Sigmoid colon (tissue), 7 donors: ENCODE results near the gene TROAP. TPM values are rescaled to one million over a fixed set of nuclear protein-coding genes. Genes with fewer than 3 reads are reported as not detected.

Experiments
- DNase-seq: peaks from one replicate; pipeline ENCODE4 v3.0.0-alpha.2; 2019
- H3K27ac ChIP-seq, 4 donors: fragments of 200-600 bp; sonication (generic); one replicate each; pipeline ENCODE4 v1.5.1; 2016 to 2019; ENCODE audit warnings: mild to moderate bottlenecking in 1 of 4
- H3K27me3 ChIP-seq, 3 donors: fragments of 200-600 bp; sonication (generic); one replicate each; pipeline ENCODE4 v1.5.1; 2019; ENCODE audit warnings: mild to moderate bottlenecking in 1 of 3
- H3K36me3 ChIP-seq, 4 donors: fragments of 200-600 bp; sonication (generic); one replicate each; pipeline ENCODE4 v1.5.1; 2016 to 2019
- H3K4me1 ChIP-seq, 4 donors: fragments of 200-600 bp; sonication (generic); one replicate each; pipeline ENCODE4 v1.5.1; 2017 to 2019
- H3K4me3 ChIP-seq, 4 donors: fragments of 200-600 bp; sonication (generic); one replicate each; pipeline ENCODE4 v1.5.1; 2017 to 2019; ENCODE audit warnings: mild to moderate bottlenecking in 2 of 4, moderate library complexity in 1 of 4
- H3K9me3 ChIP-seq, 4 donors: fragments of 200-600 bp in 3 of 4; sonication (generic) in 3 of 4; one replicate each; pipeline versions ENCODE4 v1.5.1 to v1.6.1; 2013 to 2019
- EP300 ChIP-seq, 4 donors: sonication (generic); formaldehyde crosslinking; IDR thresholded peaks; one replicate each; pipeline ENCODE4 v1.6.1; 2017; ENCODE audit warnings: antibody characterized with exemption in 4 of 4
- POLR2A ChIP-seq, 2 donors: fragments of 450-650 bp; IDR thresholded peaks; one replicate each; pipeline ENCODE4 v1.6.1; 2016; ENCODE audit warnings: antibody characterized with exemption in 2 of 2, mild to moderate bottlenecking in 2 of 2, moderate library complexity in 2 of 2
- POLR2AphosphoS5 ChIP-seq, 4 donors: sonication (generic); formaldehyde crosslinking; IDR thresholded peaks; one replicate each; pipeline ENCODE4 v1.6.1; 2017; ENCODE audit warnings: antibody characterized with exemption in 4 of 4
- WGBS, 2 donors: extraction: QIAGEN DNeasy Blood & Tissue Kit; methylation state at CpG; one replicate each; pipeline ENCODE4 v1.1.7; 2013; 5-methylcytosine and 5-hydroxymethylcytosine counted together
- intact Hi-C: fragments of 100-400 bp; cut with DNase I; formaldehyde crosslinking; loops from one replicate; pipeline ENCODE4 v1.15.1; 2023
- polyA plus RNA-seq, 3 donors: library from polyadenylated mRNA; stranded (reverse); fragments of 200-250 nt; gene quantifications; one replicate each; pipeline ENCODE4 v1.2.3, GENCODE V29; 2013
- total RNA-seq, 4 donors: library from RNA; depleted of rRNA; stranded (reverse); fragments of >200 nt; gene quantifications; one replicate each; pipeline ENCODE4 v1.1.0, GENCODE V29; 2016
- TF ChIP-seq, protein P1 (sequence below), 4 experiments: fragments of 450-650 bp in 3 of 4; fragments of 200-600 bp in 1 of 4; IDR thresholded peaks; one replicate each; pipeline ENCODE4 v1.5.1; 2016 to 2019; ENCODE audit warnings: antibody characterized with exemption in 4 of 4, mild to moderate bottlenecking in 3 of 4, moderate library complexity in 2 of 4
- donor health status: healthy with polysubstance abuse.
- donor health status: Bipolar disorder and iron deficiency.
- donor health status: healthy.

The TROAP gene
- total and polyA plus RNA-seq, 7 donors: 0.36 to 25.7 (median 4.9) TPM; not detected in 3

GRCh38 chr12:49284672-49285071, 38.4 kb upstream of the TROAP start:
- no peak overlapping the region for H3K27ac ChIP-seq
- H3K4me3 ChIP-seq: no peak overlapping the region
- no peak for DNase-seq
- WGBS, 2 donors: 83 to 92% methylated on average over 4 of the region's 4 CpGs
- no peaks in the 10 kb centered on the region for H3K4me1 ChIP-seq
- H3K36me3 ChIP-seq: no peaks in the 10 kb centered on the region
- no peak for TF ChIP-seq POLR2A (IDR thresholded peaks at IDR 0.05)
- no peak for TF ChIP-seq EP300 (IDR thresholded peaks at IDR 0.05)
- TF ChIP-seq, protein P1, sequence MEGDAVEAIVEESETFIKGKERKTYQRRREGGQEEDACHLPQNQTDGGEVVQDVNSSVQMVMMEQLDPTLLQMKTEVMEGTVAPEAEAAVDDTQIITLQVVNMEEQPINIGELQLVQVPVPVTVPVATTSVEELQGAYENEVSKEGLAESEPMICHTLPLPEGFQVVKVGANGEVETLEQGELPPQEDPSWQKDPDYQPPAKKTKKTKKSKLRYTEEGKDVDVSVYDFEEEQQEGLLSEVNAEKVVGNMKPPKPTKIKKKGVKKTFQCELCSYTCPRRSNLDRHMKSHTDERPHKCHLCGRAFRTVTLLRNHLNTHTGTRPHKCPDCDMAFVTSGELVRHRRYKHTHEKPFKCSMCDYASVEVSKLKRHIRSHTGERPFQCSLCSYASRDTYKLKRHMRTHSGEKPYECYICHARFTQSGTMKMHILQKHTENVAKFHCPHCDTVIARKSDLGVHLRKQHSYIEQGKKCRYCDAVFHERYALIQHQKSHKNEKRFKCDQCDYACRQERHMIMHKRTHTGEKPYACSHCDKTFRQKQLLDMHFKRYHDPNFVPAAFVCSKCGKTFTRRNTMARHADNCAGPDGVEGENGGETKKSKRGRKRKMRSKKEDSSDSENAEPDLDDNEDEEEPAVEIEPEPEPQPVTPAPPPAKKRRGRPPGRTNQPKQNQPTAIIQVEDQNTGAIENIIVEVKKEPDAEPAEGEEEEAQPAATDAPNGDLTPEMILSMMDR (IDR thresholded peaks at IDR 0.05): no peak
- TF ChIP-seq POLR2AphosphoS5 (IDR thresholded peaks at IDR 0.05): no peak
- no peaks in the 10 kb centered on the region for H3K9me3 ChIP-seq
- intact Hi-C loops: loop anchor here (5.0 kb wide), 2 partner anchors 53 to 228 kb away; partner anchors contain the start of gene C1QL4
- peaks cover 0 to 33% (median 0%) of the 10 kb centered on the region in 3 donors for H3K27me3 ChIP-seq

DNA sequence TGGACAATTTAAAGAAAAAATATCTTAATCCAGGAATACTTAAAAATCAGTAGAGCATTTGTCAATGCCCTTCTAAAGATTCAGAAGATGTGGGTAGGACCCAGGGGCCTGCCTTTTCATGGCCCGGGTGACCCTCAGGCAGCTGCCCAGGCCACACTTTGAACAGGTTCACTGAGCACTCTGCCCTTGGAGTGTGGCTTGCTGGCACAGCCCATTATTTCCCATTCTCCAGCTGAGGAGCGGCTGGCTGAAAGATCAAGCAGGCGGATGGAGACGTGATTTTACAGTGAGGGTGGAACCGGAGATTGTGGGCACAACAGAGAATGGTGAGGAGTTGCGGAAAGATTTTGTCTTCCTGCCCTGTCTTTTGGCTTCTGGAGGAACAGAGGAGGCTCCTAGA, 35.2 kb upstream of the TROAP start:
- Histone ChIP-seq H3K27me3 (peaks cover 0 to 33% (median 0%) of the 10 kb centered on the region in 3 donors), H3K4me3 (no peak overlapping the region), H3K4me1 (peaks cover 0 to 1% (median under 1%) of the 10 kb centered on the region in 4 donors), H3K9me3 (no peaks in the 10 kb centered on the region), H3K36me3 (no peaks in the 10 kb centered on the region), H3K27ac (no peak overlapping the region)
- intact Hi-C loops: loop anchor here (5.0 kb wide), 2 partner anchors 49 to 224 kb away; partner anchors contain the start of gene C1QL4
- peak; percentile 53 for DNase-seq
- WGBS, 2 donors: 37 to 55% methylated on average over 6 of the region's 6 CpGs
- TF ChIP-seq POLR2A (IDR thresholded peaks at IDR 0.05): no peak
- no peak for TF ChIP-seq POLR2AphosphoS5 (IDR thresholded peaks at IDR 0.05)
- TF ChIP-seq, protein P1 (IDR thresholded peaks at IDR 0.05): no peak
- TF ChIP-seq EP300 (IDR thresholded peaks at IDR 0.05): no peak

DNA sequence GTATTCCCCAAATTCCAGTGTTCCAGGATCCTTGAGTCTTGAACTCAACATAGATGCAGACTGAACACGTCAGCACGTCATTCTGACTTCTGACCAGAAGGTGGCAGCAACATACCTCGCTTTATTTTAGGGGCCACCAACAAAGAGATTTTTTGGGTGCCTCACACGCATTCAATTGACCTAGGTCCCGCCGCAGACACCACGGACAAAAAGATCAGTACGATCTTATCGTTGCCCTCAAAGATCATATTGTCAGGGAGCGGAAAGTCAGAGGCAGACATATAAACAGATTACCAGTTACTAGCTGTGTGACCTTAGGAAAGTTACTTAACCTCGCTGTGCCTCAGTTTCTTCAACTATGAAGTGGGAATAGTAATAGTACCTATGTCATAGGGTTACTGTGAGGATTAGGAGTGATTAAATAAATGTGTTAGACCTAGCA, 34.6 kb upstream of the TROAP start:
- H3K4me3 ChIP-seq: no peak overlapping the region
- WGBS, 2 donors: 7 to 11% methylated on average over 11 of the region's 11 CpGs
- H3K9me3 ChIP-seq: no peaks in the 10 kb centered on the region
- TF ChIP-seq, protein P1 (IDR thresholded peaks at IDR 0.05): peak; percentile 64 to 81 (median 71)
- no peak for TF ChIP-seq EP300 (IDR thresholded peaks at IDR 0.05)
- peaks cover 0 to 33% (median 0%) of the 10 kb centered on the region in 3 donors for H3K27me3 ChIP-seq
- intact Hi-C loops: loop anchor here (5.0 kb wide), 2 partner anchors 49 to 224 kb away; partner anchors contain the start of gene C1QL4
- H3K27ac ChIP-seq: no peak overlapping the region
- H3K36me3 ChIP-seq: no peaks in the 10 kb centered on the region
- DNase-seq: peak; percentile 68
- peaks cover 0 to 7% (median 3%) of the 10 kb centered on the region in 4 donors for H3K4me1 ChIP-seq

DNA sequence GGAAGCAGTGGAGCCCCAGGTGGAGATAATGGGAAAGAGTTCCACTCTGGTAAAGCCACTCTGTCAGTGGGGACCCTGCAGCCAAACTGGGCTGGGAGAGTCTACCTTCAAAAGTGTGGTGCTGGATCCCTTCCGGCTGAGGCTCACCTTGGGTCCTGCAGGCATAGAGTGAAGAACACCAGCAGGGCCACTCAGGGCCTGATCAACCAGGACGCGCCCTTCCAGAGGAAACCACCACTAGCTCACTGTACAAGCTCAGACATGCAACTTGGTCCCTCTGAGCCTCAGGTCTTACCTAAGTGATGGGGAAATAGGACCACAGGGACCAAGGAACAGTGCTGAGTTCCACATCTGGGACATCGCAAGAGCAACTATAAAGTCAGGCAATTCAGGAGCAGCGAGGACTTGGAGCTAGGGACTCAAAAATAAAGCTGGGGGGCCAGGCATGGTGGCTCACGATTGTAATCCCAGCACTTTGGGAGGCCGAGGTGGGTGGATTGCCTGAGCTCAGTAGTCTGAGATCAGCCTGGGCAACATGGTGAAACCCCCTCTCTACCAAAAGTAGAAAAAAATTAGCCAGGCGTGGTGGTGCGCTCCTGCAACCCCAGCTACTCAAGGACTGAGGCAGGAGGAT, 34.0 kb upstream of the TROAP start:
- Histone ChIP-seq H3K36me3 (no peaks in the 10 kb centered on the region), H3K4me1 (peaks cover 0 to 8% (median 4%) of the 10 kb centered on the region in 4 donors), H3K27ac (no peak overlapping the region), H3K9me3 (no peaks in the 10 kb centered on the region), H3K27me3 (peaks cover 0 to 27% (median 0%) of the 10 kb centered on the region in 3 donors), H3K4me3 (no peak overlapping the region)
- 79 to 81% methylated on average over 9 of the region's 9 CpGs for WGBS, 2 donors
- intact Hi-C loops: loop anchor here (5.0 kb wide), 2 partner anchors 48 to 223 kb away; partner anchors contain the start of gene C1QL4
- peak; percentile 50 for DNase-seq
- no peak for TF ChIP-seq EP300 (IDR thresholded peaks at IDR 0.05)
- no peak for TF ChIP-seq POLR2AphosphoS5 (IDR thresholded peaks at IDR 0.05)
- no peak for TF ChIP-seq POLR2A (IDR thresholded peaks at IDR 0.05)
- TF ChIP-seq, protein P1 (IDR thresholded peaks at IDR 0.05): no peak
